Thymus (tissue), 11 donors: Measurements from ENCODE around the gene OR1E1. TPM values are rescaled to one million over a fixed set of nuclear protein-coding genes. Genes with fewer than 3 reads are reported as not detected.
"Not testable (repeated sequence)": the region's sequence is repeated elsewhere in the genome, so short reads cannot be mapped to it uniquely, and the experiment has no call there.

ENCODE experiments used
- DNase-seq, 9 donors: peaks; one replicate each; pipeline ENCODE4 v3.0.0-alpha.2; 2013; ENCODE audit warnings: low spot score in 9 of 9, low read depth in 6 of 9, missing footprints in 1 of 9
- H3K27ac ChIP-seq, 2 donors: one replicate each; pipeline ENCODE4 v1.5.1; 2013; ENCODE audit warnings: control low read depth in 1 of 2, low read depth in 1 of 2, low read length in 1 of 2, mild to moderate bottlenecking in 1 of 2, moderate library complexity in 1 of 2
- H3K27me3 ChIP-seq, 2 donors: one replicate each; pipeline ENCODE4 v1.5.1; 2013; ENCODE audit warnings: low read length in 1 of 2; ENCODE audit not compliant: control insufficient read depth in 2 of 2, insufficient read depth in 1 of 2
- H3K36me3 ChIP-seq, 2 donors: one replicate each; pipeline ENCODE4 v1.5.1; 2013; ENCODE audit warnings: low read length in 1 of 2, mild to moderate bottlenecking in 1 of 2, moderate library complexity in 1 of 2; ENCODE audit not compliant: control insufficient read depth in 2 of 2, insufficient read depth in 2 of 2
- H3K4me1 ChIP-seq, 2 donors: one replicate each; pipeline ENCODE4 v1.5.1; 2013; ENCODE audit warnings: low read length in 2 of 2; ENCODE audit not compliant: control insufficient read depth in 2 of 2, insufficient read depth in 2 of 2
- H3K4me3 ChIP-seq, 2 donors: one replicate each; pipeline ENCODE4 v1.5.1; 2013; ENCODE audit warnings: low read length in 2 of 2, control low read depth in 1 of 2, mild to moderate bottlenecking in 1 of 2
- H3K9me3 ChIP-seq, 2 donors: one replicate each; pipeline ENCODE4 v1.5.1; 2013; ENCODE audit warnings: low read length in 1 of 2, mild to moderate bottlenecking in 1 of 2; ENCODE audit not compliant: control insufficient read depth in 2 of 2, insufficient read depth in 1 of 2
- WGBS: extraction: QIAGEN DNeasy Blood & Tissue Kit; methylation state at CpG from one replicate; pipeline ENCODE4 v1.1.7; 2013; 5-methylcytosine and 5-hydroxymethylcytosine counted together
- polyA plus RNA-seq: library from polyadenylated mRNA; stranded (reverse); fragments of 200-250 nt; gene quantifications from one replicate; pipeline ENCODE4 v1.2.3, GENCODE V29; 2013
- total RNA-seq: library from RNA; stranded (reverse); fragments of 120-200 nt; gene quantifications from one replicate; pipeline ENCODE4 v1.2.4, GENCODE V29; 2013
- donor health status: healthy.

Gene OR1E1
- total and polyA plus RNA-seq, 2 donors: 0.02 TPM; not detected in 1

GRCh38 chr17:3371167-3371566 is 27.0 kb downstream of the OR1E1 start:
- H3K4me3 ChIP-seq, H3K4me1 ChIP-seq, H3K27ac ChIP-seq, DNase-seq, H3K36me3 ChIP-seq, H3K27me3 ChIP-seq, H3K9me3 ChIP-seq: not testable (repeated sequence)
- WGBS: 95% methylated on average over 25 of the region's 31 CpGs

Other genes starting within 250 kb of the OR1E1 start
- gene OR1A2, start 200.9 kb downstream of the OR1E1 start, total RNA-seq: not detected
- not detected for gene OR1A2, start 200.9 kb downstream of the OR1E1 start, polyA plus RNA-seq
- not detected for gene OR1A1, start 190.7 kb downstream of the OR1E1 start, total RNA-seq
- 0.02 TPM for gene OR1A1, start 190.7 kb downstream of the OR1E1 start, polyA plus RNA-seq
- gene OR3A1, start 100.0 kb downstream of the OR1E1 start, total RNA-seq: 0.09 TPM
- 0.05 TPM for gene OR3A1, start 100.0 kb downstream of the OR1E1 start, polyA plus RNA-seq
- 0.52 TPM for gene OR3A2, start 12.1 kb downstream of the OR1E1 start, total RNA-seq
- gene OR3A2, start 12.1 kb downstream of the OR1E1 start, polyA plus RNA-seq: 0.07 TPM
- gene OR3A3, start 13.0 kb upstream of the OR1E1 start, total RNA-seq: not detected
- not detected for gene OR3A3, start 13.0 kb upstream of the OR1E1 start, polyA plus RNA-seq
- not detected for gene OR1E2, start 35.4 kb upstream of the OR1E1 start, total RNA-seq
- gene OR1E2, start 35.4 kb upstream of the OR1E1 start, polyA plus RNA-seq: 0.05 TPM
- 0.33 TPM for gene SPATA22, start 73.4 kb upstream of the OR1E1 start, total RNA-seq
- gene SPATA22, start 73.4 kb upstream of the OR1E1 start, polyA plus RNA-seq: 0.46 TPM
- 0.57 TPM for gene ASPA, start 77.6 kb upstream of the OR1E1 start, total RNA-seq
- 0.18 TPM for gene ASPA, start 77.6 kb upstream of the OR1E1 start, polyA plus RNA-seq
- gene TRPV3, start 159.4 kb upstream of the OR1E1 start, total RNA-seq: 0.38 TPM
- gene TRPV3, start 159.4 kb upstream of the OR1E1 start, polyA plus RNA-seq: 0.98 TPM
- 1.3 TPM for gene TRPV1, start 211.0 kb upstream of the OR1E1 start, total RNA-seq
- gene TRPV1, start 211.0 kb upstream of the OR1E1 start, polyA plus RNA-seq: 4.9 TPM
- gene SHPK, start 237.8 kb upstream of the OR1E1 start, total RNA-seq: 6.8 TPM
- gene SHPK, start 237.8 kb upstream of the OR1E1 start, polyA plus RNA-seq: 4.4 TPM
- 7.3 TPM for gene CTNS, start 238.3 kb upstream of the OR1E1 start, total RNA-seq
- gene CTNS, start 238.3 kb upstream of the OR1E1 start, polyA plus RNA-seq: 8.8 TPM